GM18499 (cell line): ENCODE measurements around the gene ZFYVE28.

ENCODE experiments used
- ATAC-seq: cut with Tn5 transposase; IDR thresholded peaks from one replicate; pipeline ENCODE4 v1.9.1; 2021; ENCODE audit warnings: moderate number of reproducible peaks; ENCODE audit not compliant: insufficient read depth, unreplicated experiment

The ZFYVE28 gene

GRCh38 chr4:2266821-2267220 is 151.6 kb downstream of the ZFYVE28 start:
- no peak for ATAC-seq

- no peak for ATAC-seq
These were observed 152.3 kb downstream of the ZFYVE28 start for GRCh38 chr4:2266181-2266580.

- ATAC-seq: no peak
These were observed 153.0 kb downstream of the ZFYVE28 start for GRCh38 chr4:2265113-2266110.

GRCh38 chr4:2264481-2265041 is 153.9 kb downstream of the ZFYVE28 start:
- ATAC-seq: no peak

- ATAC-seq: no peak
These were observed 154.5 kb downstream of the ZFYVE28 start for GRCh38 chr4:2263926-2264321.

GRCh38 chr4:2262944-2263250 is 155.5 kb downstream of the ZFYVE28 start:
- ATAC-seq: no peak

GRCh38 chr4:2262145-2262943 is 156.1 kb downstream of the ZFYVE28 start:
- peak; percentile 81 for ATAC-seq

GRCh38 chr4:2261853-2262144 is 156.6 kb downstream of the ZFYVE28 start, which contains the start of gene MXD4:
MXD4 (minus strand) TSS chr4:2262109; CDS start chr4:2261980, 129 bp downstream.
- ATAC-seq: no peak

GRCh38 chr4:2261110-2261852 is 157.2 kb downstream of the ZFYVE28 start:
- no peak for ATAC-seq

GRCh38 chr4:2260344-2261109 is 157.9 kb downstream of the ZFYVE28 start:
- ATAC-seq: no peak

- no peak for ATAC-seq
These were observed 158.7 kb downstream of the ZFYVE28 start for GRCh38 chr4:2259541-2260343.

GRCh38 chr4:2259036-2259540 is 159.4 kb downstream of the ZFYVE28 start:
- no peak for ATAC-seq

- no peak for ATAC-seq
These were observed 160.1 kb downstream of the ZFYVE28 start for GRCh38 chr4:2258091-2259035.

GRCh38 chr4:2257361-2258081 is 160.9 kb downstream of the ZFYVE28 start:
- ATAC-seq: no peak

- ATAC-seq: no peak
These were observed 161.7 kb downstream of the ZFYVE28 start for GRCh38 chr4:2256781-2257191.

GRCh38 chr4:2256156-2256731 is 162.2 kb downstream of the ZFYVE28 start:
- ATAC-seq: no peak
